Lung (tissue), 12 donors: ENCODE measurements around the gene YTHDF1. TPM values are rescaled to one million over a fixed set of nuclear protein-coding genes. Genes with fewer than 3 reads are reported as not detected.

Experiments
- ATAC-seq: fragments of 200-7000 bp; cut with Tn5 transposase; one replicate; pipeline ENCODE4 v1.9.1; 2020; ENCODE audit warnings: moderate number of reproducible peaks; ENCODE audit not compliant: insufficient read depth, low FRiP score
- DNase-seq, 3 donors: peaks; one replicate each; pipeline ENCODE4 v3.0.0-alpha.2; 2013 to 2017
- H3K27ac ChIP-seq, 2 donors: one replicate each; pipeline ENCODE4 v1.5.1; 2013; ENCODE audit warnings: mild to moderate bottlenecking in 2 of 2, moderate library complexity in 2 of 2, control low read depth in 1 of 2, inconsistent platforms in 1 of 2, low read depth in 1 of 2, low read length in 1 of 2
- H3K27me3 ChIP-seq, 3 donors: one replicate each; pipeline ENCODE4 v1.5.1; 2013; ENCODE audit warnings: low read length in 2 of 3; ENCODE audit not compliant: control insufficient read depth in 3 of 3, insufficient read depth in 3 of 3
- H3K36me3 ChIP-seq, 4 donors: one replicate each; pipeline ENCODE4 v1.5.1; 2013; ENCODE audit warnings: low read length in 4 of 4, mild to moderate bottlenecking in 1 of 4, moderate library complexity in 1 of 4; ENCODE audit not compliant: control insufficient read depth in 4 of 4, insufficient read depth in 4 of 4
- H3K4me1 ChIP-seq, 5 donors: one replicate each; pipeline ENCODE4 v1.5.1; 2013; ENCODE audit warnings: low read length in 5 of 5, mild to moderate bottlenecking in 2 of 5, moderate library complexity in 1 of 5; ENCODE audit not compliant: control insufficient read depth in 5 of 5, insufficient read depth in 5 of 5
- H3K4me3 ChIP-seq: one replicate; pipeline ENCODE4 v1.5.1; 2013; ENCODE audit warnings: mild to moderate bottlenecking, control low read depth, moderate library complexity
- H3K9ac ChIP-seq, 2 donors: one replicate each; pipeline ENCODE4 v1.5.1; 2013; ENCODE audit warnings: low read length in 2 of 2, control low read depth in 1 of 2; ENCODE audit not compliant: insufficient read depth in 1 of 2
- H3K9me3 ChIP-seq, 4 donors: one replicate each; pipeline ENCODE4 v1.5.1; 2013; ENCODE audit warnings: low read length in 3 of 4, mild to moderate bottlenecking in 1 of 4, moderate library complexity in 1 of 4; ENCODE audit not compliant: control insufficient read depth in 4 of 4, insufficient read depth in 3 of 4
- WGBS, 2 donors: extraction: QIAGEN DNeasy Blood & Tissue Kit; methylation state at CpG; one replicate each; pipeline ENCODE4 v1.1.7; 2013; 5-methylcytosine and 5-hydroxymethylcytosine counted together
- polyA plus RNA-seq, 2 donors: library from polyadenylated mRNA; stranded (reverse); fragments of 200-250 nt; gene quantifications; one replicate each; pipeline ENCODE4 v1.2.1, GENCODE V29; 2013
- total RNA-seq, 2 donors: library from RNA; depleted of rRNA in 1 of 2; stranded (reverse); fragments of >200 nt in 1 of 2; gene quantifications; one replicate each; pipeline ENCODE4 v1.2.1, GENCODE V29; 2014 to 2021
- TF ChIP-seq, protein P1 (sequence below): IDR thresholded peaks from 2 replicates; pipeline ENCODE4 v1.5.1; 2012; ENCODE audit warnings: mild to moderate bottlenecking; ENCODE audit errors: control extremely low read depth, extremely low read depth
- donor health status: control.
- donor health status: control.
- donor health status: Bipolar disorder and iron deficiency.
- donor health status: healthy.
- donor health status: DM: yes; HTN: yes; CAD: no.

Gene YTHDF1
- total and polyA plus RNA-seq, 4 donors, result 21.9 to 33.8 (median 24.1) TPM

DNA sequence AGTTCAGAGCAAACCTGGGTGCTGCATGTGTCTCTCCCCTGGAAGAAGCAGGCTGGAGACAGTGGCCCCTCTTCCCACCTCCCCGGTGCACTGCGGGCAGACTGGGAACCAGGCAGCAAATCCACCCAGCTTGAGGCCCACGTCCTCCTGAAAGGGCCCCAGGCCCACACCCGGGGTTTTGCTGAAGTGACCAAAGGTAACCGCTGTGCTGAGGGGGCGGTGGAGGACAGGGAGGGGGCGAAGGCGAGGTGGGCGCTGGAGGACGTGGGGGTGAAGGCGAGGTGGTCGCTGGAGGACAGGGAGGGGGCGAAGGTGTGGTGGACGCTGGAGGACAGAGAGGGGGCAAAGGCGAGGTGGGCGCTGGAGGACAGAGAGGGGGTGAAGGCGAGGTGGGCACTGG, 18.0 kb upstream of the YTHDF1 start:
- Histone ChIP-seq H3K4me3 (no peak overlapping the region), H3K9me3 (peaks cover 0 to 3% (median 0%) of the 10 kb centered on the region in 4 donors), H3K4me1 (peaks cover 0 to 34% (median 2%) of the 10 kb centered on the region in 5 donors), H3K27ac (no peak overlapping the region), H3K27me3 (peaks cover 0 to 3% (median 3%) of the 10 kb centered on the region in 3 donors), H3K9ac (no peak overlapping the region), H3K36me3 (no peaks in the 10 kb centered on the region)
- 85 to 90% methylated on average over 17 of the region's 17 CpGs for WGBS, 2 donors
- TF ChIP-seq, protein P1, sequence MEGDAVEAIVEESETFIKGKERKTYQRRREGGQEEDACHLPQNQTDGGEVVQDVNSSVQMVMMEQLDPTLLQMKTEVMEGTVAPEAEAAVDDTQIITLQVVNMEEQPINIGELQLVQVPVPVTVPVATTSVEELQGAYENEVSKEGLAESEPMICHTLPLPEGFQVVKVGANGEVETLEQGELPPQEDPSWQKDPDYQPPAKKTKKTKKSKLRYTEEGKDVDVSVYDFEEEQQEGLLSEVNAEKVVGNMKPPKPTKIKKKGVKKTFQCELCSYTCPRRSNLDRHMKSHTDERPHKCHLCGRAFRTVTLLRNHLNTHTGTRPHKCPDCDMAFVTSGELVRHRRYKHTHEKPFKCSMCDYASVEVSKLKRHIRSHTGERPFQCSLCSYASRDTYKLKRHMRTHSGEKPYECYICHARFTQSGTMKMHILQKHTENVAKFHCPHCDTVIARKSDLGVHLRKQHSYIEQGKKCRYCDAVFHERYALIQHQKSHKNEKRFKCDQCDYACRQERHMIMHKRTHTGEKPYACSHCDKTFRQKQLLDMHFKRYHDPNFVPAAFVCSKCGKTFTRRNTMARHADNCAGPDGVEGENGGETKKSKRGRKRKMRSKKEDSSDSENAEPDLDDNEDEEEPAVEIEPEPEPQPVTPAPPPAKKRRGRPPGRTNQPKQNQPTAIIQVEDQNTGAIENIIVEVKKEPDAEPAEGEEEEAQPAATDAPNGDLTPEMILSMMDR, result no peak
- DNase-seq (no peak), ATAC-seq (no peak)

DNA sequence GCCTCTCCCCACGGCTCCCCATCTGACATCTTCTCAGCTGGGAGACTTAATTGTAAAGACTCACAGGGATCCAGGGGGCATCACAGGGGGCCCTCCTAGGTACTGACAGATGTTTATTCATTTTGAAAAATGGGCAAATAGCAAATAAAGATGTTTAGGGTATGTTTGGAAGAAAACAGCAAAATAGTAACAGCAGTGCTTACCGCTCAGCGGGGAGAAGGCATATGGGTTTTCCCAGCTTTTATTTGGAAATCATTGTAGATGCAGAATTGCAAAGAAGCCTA, 17.1 kb upstream of the YTHDF1 start:
- WGBS, 2 donors, result 59 to 90% methylated on average over 3 of the region's 3 CpGs
- Histone ChIP-seq H3K4me3 (no peak overlapping the region), H3K27me3 (peaks cover 0 to 4% (median 3%) of the 10 kb centered on the region in 3 donors), H3K4me1 (peaks cover 0 to 30% (median 2%) of the 10 kb centered on the region in 5 donors), H3K9ac (no peak overlapping the region), H3K27ac (no peak overlapping the region), H3K36me3 (no peaks in the 10 kb centered on the region), H3K9me3 (peaks cover 0 to 3% (median 0%) of the 10 kb centered on the region in 4 donors)
- DNase-seq, result no peak
- no peak for ATAC-seq
- TF ChIP-seq, protein P1, result no peak

DNA sequence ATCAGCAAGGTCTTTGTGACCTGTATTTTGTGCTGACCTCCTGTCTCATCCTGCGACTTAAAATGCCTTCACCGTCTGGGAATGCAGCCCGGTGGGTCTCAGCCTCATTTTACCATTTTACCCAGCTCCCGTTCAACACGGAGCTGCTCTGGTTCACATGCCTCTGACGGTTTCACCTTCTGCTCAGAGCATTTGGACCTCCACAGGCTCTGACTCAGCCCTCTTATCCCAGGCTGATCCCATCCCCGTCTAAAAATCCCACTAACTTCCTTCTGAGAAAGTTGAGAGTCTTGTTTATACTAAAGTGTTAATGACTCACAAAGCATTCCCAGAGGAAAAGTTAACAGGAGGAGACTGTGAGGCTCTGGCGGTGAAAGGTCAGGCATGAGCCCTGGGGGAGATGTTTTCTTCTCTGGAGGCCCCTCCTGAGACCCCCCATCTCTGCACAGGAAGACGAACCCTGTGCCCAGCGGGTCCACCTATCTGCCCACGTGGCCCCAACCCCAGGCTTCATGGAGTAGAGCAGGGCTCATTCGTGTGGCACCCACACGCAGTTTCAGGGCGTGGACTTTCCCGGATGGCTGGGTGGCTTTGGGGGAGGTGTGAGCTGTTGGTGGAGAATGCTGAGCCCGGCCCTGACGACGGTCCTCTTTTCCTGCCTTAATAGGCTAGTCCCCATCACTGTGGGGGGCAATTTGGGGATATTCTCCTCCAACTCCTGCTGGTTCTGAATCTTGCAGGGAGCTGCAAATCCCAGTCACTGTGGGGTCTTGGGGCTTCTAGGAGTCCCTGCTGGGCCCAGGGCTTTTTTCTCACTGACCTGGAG, 16.5 kb upstream of the YTHDF1 start:
- peaks cover 0 to 4% (median 3%) of the 10 kb centered on the region in 3 donors for H3K27me3 ChIP-seq
- peaks cover 0 to 29% (median 2%) of the 10 kb centered on the region in 5 donors for H3K4me1 ChIP-seq
- H3K9me3 ChIP-seq, result peaks cover 0 to 3% (median 0%) of the 10 kb centered on the region in 4 donors
- no peak overlapping the region for H3K27ac ChIP-seq
- TF ChIP-seq, protein P1, result no peak
- DNase-seq (no peak), ATAC-seq (no peak)
- H3K9ac ChIP-seq, result no peak overlapping the region
- no peak overlapping the region for H3K4me3 ChIP-seq
- WGBS, 2 donors, result 42 to 58% methylated on average over 18 of the region's 18 CpGs
- no peaks in the 10 kb centered on the region for H3K36me3 ChIP-seq
